NCI-H2196 (cell line): Measurements from ENCODE around the gene SOX10.
"Not testable (repeated sequence)": the region's sequence is repeated elsewhere in the genome, so short reads cannot be mapped to it uniquely, and the experiment has no call there.

ENCODE experiments used
- DNase-seq: peaks from one replicate; lab custom pipeline; 2025; ENCODE audit not compliant: unreplicated experiment; lab: John Stamatoyannopoulos, UW

SOX10 gene

DNA sequence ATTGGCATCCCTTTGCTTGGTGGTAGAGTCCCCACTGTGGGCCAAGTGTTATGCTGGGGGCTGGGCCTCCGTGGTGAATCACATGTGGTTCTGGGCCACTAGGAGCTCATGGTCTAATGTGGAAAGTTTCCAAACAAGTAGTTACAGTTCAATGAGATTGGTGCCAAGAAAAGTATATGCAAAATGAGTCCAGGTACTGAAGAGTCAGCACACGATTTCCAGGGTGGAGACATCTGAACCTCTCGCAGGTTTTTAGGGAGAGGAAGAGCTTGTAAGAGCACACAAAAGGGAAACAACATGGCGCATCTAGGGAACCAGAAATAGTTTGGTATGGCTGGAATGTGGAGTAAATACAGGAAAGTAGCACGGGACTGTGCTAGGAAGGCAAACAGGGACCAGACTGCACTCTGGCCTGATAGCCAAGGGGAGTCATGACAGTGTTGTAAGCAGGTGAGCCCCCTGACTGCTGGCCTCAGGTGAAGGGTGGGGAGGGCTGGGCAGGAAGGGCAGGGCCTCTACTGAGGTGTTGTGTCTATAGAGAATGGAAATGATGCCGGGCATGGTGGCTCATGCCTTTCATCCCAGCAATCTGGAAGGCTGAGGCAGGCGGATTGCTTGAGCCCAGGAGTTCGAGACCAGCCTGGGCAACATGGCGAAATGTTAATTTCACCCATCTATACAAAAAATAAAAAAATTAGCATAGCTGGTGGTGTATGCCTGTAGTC lies 18.3 kb downstream of the SOX10 start:
- no peak for DNase-seq

DNA sequence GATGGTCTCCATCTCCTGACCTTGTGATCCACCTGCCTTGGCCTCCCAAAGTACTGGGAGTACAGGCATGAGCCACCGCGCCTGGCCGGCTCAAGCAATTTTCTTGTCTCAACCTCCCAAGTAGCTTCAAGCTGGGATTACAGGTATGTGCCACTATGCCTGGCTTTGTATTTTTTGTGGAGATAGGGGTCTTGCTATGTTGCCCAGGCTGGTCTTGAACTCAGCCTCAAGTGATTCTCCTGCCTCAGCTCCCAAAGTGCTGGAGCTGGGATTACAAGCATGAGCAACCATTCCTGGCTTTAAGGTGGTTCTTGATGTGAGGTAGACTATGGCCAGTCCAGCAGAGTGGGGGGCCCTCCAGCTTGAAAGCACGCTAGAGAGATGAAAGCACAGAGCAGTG lies 23.3 kb downstream of the SOX10 start:
- DNase-seq: no peak

DNA sequence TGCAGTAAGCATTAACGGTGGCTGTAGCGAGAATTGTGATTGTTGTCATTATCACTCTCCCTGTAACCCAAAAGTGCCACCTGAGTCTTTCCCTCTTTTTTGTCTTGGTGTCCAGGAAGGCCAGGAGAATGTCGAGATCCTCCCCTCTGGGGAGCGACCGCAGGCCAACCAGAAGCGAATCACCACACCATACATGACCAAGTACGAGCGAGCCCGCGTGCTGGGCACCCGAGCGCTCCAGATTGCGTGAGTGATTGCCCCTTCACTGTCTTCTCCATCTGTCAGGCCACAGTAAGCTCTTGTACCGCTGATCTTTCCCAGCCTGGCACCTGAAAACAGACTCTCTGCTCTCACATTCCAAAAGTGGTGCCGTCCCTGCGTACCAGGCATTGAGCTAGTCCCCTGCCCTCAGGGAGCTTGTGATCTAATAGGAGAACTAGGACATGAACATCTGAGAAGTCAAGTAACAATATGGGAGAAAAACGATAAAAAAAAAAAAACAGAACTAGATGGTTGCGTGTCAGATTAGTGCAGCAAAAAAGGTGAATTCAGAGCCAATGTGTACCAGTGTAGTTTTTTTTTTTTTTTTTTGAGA lies 25.0 kb downstream of the SOX10 start:
- DNase-seq: no peak

DNA sequence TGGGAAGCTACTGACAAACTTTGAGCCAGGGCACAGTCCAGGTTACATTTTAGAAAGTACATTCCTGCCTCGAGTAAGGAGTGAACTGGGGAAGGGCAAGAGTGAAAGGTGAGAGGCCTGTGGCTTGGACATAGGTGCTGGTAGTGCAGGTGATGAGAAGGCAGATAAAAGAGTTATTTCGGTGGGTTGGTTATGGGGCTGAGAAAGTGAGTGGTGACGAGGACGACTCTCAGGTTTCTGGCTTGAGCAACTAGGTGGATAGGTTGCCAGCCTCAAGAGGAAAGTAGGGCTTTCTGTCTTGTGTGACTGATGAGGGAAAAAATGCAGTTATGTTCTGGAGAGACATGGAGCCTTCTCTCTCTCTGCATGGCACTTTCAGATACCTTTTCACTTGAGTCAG lies 27.1 kb downstream of the SOX10 start:
- DNase-seq: no peak

DNA sequence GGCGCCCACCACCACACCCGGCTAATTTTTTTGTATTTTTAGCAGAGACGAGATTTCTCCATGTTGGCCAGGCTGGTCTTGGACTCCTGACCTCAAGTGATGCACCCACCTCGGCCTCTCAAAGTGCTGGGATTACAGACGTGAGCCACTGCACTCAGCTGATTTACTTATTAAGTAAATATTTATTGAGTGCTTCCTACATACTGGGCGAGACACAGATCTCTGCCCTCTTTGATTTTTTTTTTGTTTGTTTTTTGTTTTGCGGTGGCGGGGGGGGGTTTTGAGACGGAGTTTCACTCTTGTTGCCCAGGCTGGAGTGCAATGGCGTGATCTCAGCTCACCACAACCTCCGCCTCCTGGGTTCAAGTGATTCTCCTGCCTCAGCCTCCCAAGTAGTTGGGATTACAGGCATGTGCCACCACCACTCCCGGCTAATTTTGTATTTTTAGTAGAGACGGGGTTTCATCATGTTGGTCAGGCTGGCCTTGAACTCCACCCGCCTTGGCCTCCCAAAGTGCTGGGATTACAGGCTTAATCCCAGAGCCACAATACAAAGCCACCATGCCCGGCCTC lies 28.4 kb downstream of the SOX10 start:
- DNase-seq: not testable (repeated sequence)

DNA sequence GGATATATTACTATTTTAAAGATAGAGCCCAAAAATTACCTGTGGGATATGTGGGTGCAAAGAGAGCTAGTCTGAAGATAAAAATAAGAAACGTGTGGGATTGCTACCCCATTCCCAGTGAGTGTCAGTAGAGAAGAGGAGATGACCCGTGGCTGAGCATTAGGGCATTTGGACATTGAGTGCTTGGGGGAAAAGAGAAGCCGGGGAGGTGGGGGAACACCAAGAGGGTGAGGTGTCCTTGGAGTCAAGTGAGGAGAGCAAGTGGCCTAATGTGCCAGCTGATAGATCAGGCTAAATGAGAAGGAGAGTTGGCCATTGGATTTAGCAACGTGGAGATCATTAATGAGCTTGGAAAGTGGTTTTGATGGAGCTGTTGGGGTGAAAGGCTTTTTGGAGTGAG lies 29.7 kb downstream of the SOX10 start:
- DNase-seq: no peak

DNA sequence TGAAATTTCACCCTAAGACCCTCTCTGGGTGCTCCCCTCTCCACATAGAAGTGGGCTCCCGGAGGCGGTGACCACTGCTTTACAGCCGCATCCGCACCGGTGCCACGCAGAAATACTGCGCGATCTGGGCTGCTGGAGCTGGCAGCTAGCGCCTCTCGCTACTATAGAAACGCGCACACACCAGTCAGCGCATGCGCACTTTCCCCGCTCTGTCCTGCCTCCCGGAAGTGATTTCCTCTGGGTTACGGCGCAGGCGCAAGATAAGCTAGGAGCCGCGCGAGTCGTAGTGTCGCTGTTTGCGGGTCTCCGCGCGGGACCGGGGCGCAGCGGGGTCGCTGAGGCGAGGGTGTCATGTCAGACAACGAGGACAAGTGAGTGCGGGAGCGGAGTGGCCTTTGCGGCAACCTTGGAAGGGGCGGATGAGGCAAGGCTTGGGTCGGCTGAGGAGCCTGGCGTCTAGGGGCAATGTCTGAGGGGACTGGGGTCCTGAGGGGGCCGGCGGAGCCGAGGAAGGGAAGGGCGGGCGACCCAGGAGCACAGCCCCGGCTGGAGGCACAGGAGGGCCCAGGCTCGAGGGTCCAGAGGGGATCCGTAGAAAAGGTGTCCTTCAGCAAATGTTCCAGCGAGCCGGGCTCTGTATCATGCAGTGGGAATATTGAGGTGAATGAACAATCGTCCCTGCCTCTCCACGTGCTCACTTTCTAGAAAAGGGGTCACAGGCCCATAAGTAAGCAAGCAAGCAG lies 30.7 kb downstream of the SOX10 start, which contains the start of the genes C22orf23 and POLR2F:
Gene C22orf23 (minus strand): TSS at position 165 of the 743 bp plus-strand sequence. CDS start 452 bp downstream, outside the sequence.
Gene POLR2F (plus strand): TSS at position 263 of the 743 bp plus-strand sequence. CDS start 89 bp downstream, at position 352.
- DNase-seq: peak; percentile 86

DNA sequence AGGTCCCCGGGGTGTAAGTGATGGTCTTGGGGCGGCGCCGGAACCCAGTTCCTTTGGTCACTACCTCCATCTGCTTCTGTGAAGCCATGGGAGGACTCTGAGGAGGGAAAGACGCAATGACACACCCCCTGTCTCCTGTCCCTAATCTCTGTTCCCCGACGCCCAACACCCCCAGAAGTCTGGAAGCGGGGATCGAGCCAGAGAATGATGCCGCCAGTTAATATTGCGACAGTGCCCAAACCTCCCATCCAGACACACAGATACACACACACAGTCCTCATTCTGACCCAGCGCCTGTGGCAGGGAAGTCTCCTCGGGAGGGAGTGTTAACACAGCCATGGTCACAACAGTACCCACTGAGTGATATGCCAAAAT lies 31.3 kb downstream of the SOX10 start:
- DNase-seq: no peak

DNA sequence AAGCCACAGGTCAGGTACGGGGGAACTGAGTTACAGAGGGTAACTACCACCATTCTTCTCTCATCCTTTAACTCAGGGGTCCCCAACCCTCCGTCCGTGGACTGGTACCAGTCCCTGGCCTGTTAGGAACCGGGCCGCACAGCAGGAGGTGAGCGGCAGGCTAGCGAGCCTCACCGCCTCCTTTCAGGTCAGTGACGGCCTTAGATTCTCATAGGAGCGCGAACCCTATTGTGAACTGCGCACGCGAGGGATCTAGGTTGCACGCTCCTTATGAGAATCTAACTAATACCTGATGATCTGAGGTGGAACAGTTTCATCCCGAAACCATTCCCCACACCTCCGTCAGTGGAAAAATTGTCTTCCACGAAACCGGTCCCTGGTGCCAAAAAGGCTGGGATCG lies 31.7 kb downstream of the SOX10 start:
- DNase-seq: not testable (repeated sequence)

DNA sequence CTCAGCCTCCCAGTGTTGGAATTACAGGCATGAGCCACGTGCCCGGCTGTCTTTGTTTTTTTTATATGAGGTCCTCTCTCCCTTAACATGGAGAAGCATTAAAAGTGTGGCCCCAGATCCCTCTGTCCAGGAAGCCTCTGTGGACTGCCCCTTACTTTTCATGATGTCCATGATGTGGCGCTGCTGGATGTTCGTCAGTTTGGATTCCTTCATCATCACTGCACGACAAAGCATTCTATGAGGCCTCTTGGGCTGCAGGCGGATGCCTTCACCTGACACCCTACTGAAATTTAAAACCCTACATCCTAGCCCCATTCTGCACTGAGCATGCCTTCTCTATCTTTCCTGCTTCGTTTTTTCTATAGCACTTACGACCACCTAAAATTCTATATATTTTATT lies 33.0 kb downstream of the SOX10 start:
- DNase-seq: no peak

DNA sequence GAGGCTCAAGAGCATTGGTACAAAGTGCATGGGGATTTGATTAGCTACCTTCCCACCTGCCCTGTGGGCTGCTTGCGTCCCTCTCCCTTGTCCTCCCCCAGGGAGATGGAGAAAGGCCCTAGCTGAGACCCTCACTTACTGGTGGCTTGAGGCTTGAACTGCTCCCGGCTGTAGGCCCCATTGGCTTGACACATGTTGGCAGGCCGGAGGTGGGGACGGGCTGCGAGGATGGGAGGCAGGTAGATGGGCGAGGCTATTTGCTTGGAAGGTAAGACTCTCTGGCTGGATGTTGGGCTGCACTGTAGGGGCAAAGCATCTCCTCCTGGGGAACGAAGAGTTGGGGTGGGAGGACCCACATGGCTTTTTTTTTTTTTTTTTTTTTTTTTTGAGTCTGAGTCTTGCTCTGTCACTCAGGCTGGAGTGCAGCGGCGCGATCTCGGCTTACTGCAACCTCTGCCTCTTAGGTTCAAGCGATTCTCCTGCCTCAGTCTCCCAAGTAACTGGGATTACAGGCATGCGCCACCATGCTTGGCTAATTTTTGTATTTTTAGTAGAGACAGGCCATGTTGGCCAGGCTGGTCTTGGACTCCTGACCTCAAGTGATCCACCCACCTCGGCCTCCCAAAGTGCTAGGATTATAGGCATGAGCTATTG lies 37.1 kb downstream of the SOX10 start:
- not testable (repeated sequence) for DNase-seq

DNA sequence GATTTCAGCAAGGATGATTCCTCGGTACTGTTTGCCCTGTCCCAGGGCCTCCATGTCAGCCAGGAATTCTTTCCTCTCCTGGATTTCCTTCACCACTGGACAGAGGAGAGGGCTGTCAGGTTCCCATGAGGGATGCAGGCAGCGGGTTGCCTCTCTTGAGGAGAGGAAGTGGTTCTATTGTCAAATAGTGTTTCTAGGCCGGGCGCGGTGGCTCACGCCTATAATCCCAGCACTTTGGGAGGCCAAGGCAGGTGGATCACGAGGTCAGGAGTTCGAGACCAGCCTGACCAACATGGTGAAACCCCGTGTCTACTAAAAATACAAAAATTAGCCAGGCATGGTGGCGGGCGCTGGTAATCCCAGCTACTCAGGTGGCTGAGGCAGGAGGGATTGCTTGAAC lies 39.9 kb downstream of the SOX10 start:
- not testable (repeated sequence) for DNase-seq

DNA sequence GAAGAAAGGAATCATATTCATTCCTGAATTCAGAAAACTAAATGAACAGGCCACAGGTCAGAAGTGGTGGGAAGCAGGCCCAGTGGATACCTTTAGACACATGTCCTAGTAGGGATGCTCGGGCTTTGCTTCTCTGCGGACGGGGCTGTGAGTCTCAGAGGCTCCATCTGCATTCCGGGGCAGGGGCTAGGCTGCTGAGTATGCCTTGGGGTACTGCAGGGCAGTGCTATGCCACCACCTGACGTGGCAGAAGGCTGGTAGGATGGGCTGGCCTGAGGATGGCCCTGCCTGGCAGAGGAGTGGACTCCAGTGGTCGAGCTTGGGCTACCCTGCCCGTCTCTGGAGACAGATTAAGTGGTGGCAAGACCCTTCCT lies 40.5 kb downstream of the SOX10 start:
- DNase-seq: no peak

DNA sequence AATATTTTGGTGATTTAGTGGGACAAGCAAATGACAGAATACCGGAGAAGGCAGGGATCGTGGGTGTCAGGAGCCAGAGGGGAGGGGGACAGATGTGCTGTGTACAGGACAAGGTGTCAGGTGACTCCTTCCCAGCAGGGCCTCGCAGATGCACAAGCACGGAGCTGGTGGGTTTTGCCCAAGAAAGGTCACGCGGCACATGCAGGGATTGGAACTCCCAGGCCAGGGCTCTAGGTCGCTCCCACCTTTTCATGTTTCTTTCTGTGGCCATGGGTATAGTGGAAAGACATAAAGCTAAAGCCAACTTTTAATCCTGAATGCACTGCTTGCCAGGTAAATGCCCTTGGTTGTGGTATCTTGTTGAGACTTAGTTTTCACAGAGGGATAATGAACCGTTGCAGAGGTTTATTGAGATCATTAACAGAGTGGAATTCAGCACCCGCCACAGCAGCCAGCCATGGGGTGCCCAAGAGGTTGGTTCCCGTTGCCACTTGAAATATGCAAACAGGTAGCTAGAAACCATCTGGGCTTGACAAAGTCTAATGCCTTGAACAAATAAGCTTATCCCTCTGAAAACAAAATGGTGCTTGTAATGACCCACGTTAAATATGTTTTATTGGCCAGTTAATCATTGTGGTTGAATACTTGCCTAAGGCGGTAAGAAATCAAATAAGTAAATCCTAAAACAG lies 41.1 kb downstream of the SOX10 start:
- DNase-seq: no peak

DNA sequence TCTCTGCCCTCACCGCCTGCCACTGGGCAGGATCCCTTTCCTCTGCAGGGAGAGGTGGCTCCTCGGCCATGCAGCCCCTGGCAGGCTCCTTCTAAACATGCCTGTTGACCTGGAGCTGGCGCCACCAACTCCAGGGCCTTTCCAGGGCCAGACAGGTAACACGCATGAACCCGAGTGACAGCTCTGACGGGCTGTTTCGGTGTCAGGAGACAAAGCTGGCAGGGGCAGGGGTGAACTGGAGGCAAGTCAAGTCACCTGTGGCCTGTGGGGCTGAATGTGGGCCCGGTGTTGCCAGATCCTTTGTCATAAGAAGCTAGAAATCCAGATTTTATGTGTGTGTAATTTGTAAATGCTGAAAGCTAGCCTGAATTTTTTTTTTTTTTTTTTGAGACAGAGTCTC lies 42.2 kb downstream of the SOX10 start:
- DNase-seq: no peak

DNA sequence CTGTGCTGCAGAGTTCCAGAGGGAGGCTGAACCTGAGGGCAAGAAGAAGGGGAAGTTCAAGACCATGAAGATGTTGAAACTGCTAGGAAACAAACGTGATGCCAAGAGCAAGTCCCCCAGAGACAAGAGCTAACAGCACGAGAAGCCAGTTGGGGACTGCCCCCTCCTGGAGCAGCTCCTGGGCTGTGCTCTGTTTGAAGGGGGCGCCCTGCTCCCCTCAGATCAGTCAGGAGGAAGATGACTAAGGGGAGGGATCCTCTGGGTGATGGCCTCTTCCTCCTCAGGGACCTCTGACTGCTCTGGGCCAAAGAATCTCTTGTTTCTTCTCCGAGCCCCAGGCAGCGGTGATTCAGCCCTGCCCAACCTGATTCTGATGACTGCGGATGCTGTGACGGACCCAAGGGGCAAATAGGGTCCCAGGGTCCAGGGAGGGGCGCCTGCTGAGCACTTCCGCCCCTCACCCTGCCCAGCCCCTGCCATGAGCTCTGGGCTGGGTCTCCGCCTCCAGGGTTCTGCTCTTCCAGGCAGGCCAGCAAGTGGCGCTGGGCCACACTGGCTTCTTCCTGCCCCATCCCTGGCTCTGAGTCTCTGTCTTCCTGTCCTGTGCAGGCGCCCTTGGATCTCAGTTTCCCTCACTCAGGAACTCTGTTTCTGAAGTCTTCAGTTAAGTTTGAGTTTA lies 43.5 kb downstream of the SOX10 start:
- DNase-seq: no peak

DNA sequence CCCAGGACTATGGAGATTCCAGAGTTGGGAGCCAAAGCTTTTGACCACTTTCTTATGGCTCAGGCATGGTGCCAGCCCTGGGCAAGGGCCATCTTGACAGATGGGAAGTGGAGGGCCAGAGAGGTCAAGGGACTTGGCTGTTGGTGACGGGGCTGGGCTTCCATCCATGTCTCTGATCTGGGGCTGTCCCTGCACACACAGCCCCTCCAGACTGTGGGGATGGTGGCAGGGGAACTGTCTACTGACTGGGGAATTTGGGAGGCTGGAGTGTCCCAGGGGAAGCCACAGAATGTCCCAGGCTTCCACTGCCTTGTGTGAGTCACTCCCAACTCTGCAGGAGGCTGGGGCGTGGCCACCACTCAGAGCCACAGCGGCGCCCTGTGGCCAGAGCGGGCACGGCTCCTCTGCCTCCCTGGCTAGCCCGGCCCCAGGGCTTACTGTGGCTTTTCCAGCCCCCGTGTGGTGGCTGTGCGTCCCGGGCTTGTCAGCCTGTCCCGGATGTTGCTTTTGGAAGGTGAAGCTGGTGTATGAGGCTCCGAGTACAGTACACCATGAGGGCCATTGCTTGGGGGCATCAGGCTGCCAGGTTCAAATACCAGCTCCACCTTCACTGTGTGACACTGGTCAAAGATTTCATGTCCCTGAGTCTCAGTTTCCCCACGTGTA lies 50.5 kb downstream of the SOX10 start:
- peak; percentile 33 for DNase-seq

DNA sequence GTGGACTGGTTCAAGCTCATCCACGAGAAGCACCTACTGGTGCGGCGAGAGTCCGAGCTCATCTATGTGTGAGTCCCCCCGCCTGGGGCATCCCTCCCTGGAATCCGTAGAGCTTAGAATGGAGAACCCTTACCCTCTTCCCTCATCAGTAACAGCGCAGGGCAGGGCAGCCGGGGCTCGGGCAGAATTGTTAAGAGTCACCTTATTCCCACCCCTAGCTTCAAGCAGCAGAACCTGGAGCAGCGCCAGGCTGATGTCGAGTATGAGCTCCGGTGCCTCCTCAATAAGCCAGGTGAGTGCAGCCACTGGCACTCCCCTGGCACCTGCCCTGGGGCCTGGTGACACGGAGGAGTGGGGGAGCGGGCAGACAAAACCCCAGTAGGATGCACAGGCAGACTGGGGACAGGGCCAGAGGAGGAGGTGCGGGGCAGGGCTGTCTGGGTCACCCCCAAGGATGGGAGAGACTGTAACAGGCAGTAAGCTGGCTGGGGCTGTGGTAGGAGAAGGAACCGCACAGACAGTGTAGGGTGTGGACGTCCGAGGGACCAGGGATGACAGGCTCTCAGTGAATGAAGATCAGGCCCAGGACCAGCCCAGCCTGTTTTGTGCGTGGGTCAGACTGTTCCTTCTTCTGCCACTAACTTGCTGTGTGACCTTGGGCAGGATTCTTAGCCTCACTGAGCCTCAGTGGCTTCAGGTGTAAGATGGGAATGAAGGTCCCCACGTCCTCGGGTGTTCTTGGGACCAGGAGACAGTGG lies 51.4 kb downstream of the SOX10 start:
- DNase-seq: no peak

DNA sequence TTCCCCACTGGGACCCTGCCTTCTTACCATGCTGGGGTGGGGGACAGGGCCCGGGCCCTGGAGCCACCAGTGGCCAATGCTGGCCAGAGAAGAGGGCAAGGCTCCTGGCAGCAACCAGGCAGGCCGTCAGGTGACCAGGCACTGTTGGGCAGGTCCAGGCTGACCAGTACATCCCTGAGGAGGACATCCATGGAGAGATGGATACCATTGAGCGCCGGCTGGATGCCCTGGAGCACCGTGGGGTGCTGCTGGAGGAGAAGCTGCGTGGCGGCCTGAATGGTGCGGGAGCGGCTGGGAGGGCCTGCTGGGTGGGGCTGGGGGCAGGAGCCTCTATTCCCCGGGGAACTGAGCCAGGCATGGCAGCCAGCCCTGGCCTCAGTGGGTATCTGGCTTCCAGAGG lies 52.0 kb downstream of the SOX10 start:
- DNase-seq: no peak
